Transverse colon (tissue), 3 donors: Measurements from ENCODE around the gene RNPEPL1.

Experiments
- CTCF ChIP-seq, 5 experiments: fragments of 200-600 bp in 3 of 5; fragments of 450-650 bp in 2 of 5; sonication (generic) in 3 of 5; IDR thresholded peaks; 1 replicate in 2 of 5; 2 replicates in 3 of 5; pipeline ENCODE4 v1.5.1; 2016 to 2017; ENCODE audit warnings: antibody characterized with exemption in 5 of 5, inconsistent platforms in 3 of 5, mild to moderate bottlenecking in 2 of 5, moderate library complexity in 1 of 5
- EP300 ChIP-seq: sonication (generic); formaldehyde crosslinking; IDR thresholded peaks from one replicate; pipeline ENCODE4 v1.6.1; 2017; ENCODE audit warnings: antibody characterized with exemption, low read depth
- POLR2A ChIP-seq: fragments of 450-650 bp; IDR thresholded peaks from one replicate; pipeline ENCODE4 v1.6.1; 2016; ENCODE audit warnings: antibody characterized with exemption, mild to moderate bottlenecking, moderate library complexity

DNA sequence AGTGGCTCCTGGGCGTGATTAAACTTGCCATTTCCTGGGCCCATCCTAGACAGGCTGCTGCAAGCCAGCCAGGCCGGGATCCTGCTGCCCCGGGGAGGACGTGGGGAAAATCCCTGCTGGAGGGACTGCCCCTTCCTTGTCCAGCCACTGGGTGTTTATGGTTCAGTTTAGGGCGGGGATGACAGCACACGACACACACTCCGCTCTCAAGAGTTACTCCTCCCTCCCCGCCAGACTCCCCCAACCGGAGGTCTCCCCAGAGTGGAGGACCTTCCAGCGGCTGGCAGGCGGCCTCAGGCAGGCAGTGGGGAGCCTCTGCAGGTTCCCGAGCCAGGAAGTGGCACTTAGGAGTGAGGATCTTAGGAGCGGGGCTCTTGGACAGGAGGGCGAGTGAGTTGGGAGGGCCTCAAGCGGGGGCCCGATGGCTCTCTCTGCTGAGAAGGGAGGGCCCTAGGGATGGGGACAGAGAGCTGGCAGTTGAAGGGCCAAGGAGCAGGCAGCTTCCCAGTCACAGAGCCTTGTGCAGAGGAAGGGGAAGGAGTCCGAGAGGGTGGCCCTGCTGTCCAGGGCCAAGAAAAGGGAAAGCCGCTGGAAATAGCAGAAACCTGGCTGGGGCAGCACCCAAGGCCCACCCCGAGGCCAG, 51.3 kb downstream of the RNPEPL1 start:
- no peak for TF ChIP-seq POLR2A
- TF ChIP-seq CTCF (IDR thresholded peaks at IDR 0.05), result no peak
- TF ChIP-seq EP300, result no peak
